H9 (cell line): Measurements from ENCODE around the gene PYGB. TPM values are rescaled to one million over a fixed set of nuclear protein-coding genes. Genes with fewer than 3 reads are reported as not detected.

ENCODE experiments used
- DNase-seq: peaks from one replicate; pipeline ENCODE4 v3.0.0-alpha.2; 2017
- H2AFZ ChIP-seq: one replicate; pipeline ENCODE4 v1.6.1; 2013; ENCODE audit warnings: mild to moderate bottlenecking, low read length, control low read depth, moderate library complexity
- H2AK5ac ChIP-seq: 2 replicates; pipeline ENCODE4 v1.6.1; 2013; ENCODE audit warnings: low read length, control low read depth, mixed read lengths; ENCODE audit not compliant: insufficient read length
- H2BK120ac ChIP-seq: one replicate; pipeline ENCODE4 v1.6.1; 2013; ENCODE audit warnings: low read depth, mild to moderate bottlenecking, low read length, control low read depth, inconsistent platforms; ENCODE audit not compliant: poor library complexity, severe bottlenecking
- H2BK12ac ChIP-seq: 2 replicates; pipeline ENCODE4 v1.6.1; 2013; ENCODE audit warnings: low read length, control low read depth, mixed read lengths, low read depth; ENCODE audit not compliant: insufficient read length
- H2BK15ac ChIP-seq: 2 replicates; pipeline ENCODE4 v1.6.1; 2013; ENCODE audit warnings: low read depth, low read length, control low read depth
- H2BK20ac ChIP-seq: one replicate; pipeline ENCODE4 v1.6.1; 2013; ENCODE audit warnings: low read depth, mild to moderate bottlenecking, low read length, control low read depth, inconsistent platforms; ENCODE audit not compliant: poor library complexity, severe bottlenecking
- H2BK5ac ChIP-seq: 2 replicates; pipeline ENCODE4 v1.6.1; 2013; ENCODE audit warnings: low read length, control low read depth, mixed read lengths; ENCODE audit not compliant: insufficient read length
- H3K14ac ChIP-seq: 2 replicates; pipeline ENCODE4 v1.6.1; 2013; ENCODE audit warnings: low read length, control low read depth; ENCODE audit not compliant: insufficient read depth
- H3K18ac ChIP-seq: 2 replicates; pipeline ENCODE4 v1.6.1; 2013; ENCODE audit warnings: low read depth, mild to moderate bottlenecking, mixed read lengths, low read length, control low read depth; ENCODE audit not compliant: insufficient read length
- H3K23ac ChIP-seq: 2 replicates; pipeline ENCODE4 v1.6.1; 2013; ENCODE audit warnings: low read length, control low read depth, mixed read lengths, low read depth; ENCODE audit not compliant: insufficient read length
- H3K23me2 ChIP-seq: 2 replicates; pipeline ENCODE4 v1.6.1; 2013; ENCODE audit warnings: low read depth, mild to moderate bottlenecking, mixed read lengths, low read length, control low read depth; ENCODE audit not compliant: insufficient read length, poor library complexity, severe bottlenecking
- H3K27ac ChIP-seq: 2 replicates; pipeline ENCODE4 v1.5.1; 2013; ENCODE audit warnings: low read length, control low read depth, mixed read lengths, low read depth; ENCODE audit not compliant: insufficient read length
- H3K27me3 ChIP-seq: 2 replicates; pipeline ENCODE4 v1.6.1; 2013; ENCODE audit warnings: low read length, control low read depth, inconsistent platforms; ENCODE audit not compliant: insufficient read depth
- H3K4ac ChIP-seq: 2 replicates; pipeline ENCODE4 v1.6.1; 2013; ENCODE audit warnings: low read depth, mild to moderate bottlenecking, control low read depth, inconsistent platforms, low read length, moderate library complexity
- H3K4me1 ChIP-seq: 2 replicates; pipeline ENCODE4 v1.6.1; 2013; ENCODE audit warnings: low read length, control low read depth, inconsistent platforms; ENCODE audit not compliant: insufficient read depth
- H3K4me2 ChIP-seq: 2 replicates; pipeline ENCODE4 v1.6.1; 2013; ENCODE audit warnings: low read length, control low read depth, mixed read lengths; ENCODE audit not compliant: insufficient read length, insufficient read depth
- H3K56ac ChIP-seq: 2 replicates; pipeline ENCODE4 v1.6.1; 2013; ENCODE audit warnings: low read depth, mild to moderate bottlenecking, mixed read lengths, low read length, control low read depth; ENCODE audit not compliant: insufficient read length
- H3K79me1 ChIP-seq: 2 replicates; pipeline ENCODE4 v1.6.1; 2013; ENCODE audit warnings: low read depth, mild to moderate bottlenecking, moderate library complexity, low read length, control low read depth, inconsistent platforms; ENCODE audit not compliant: insufficient read depth, poor library complexity, severe bottlenecking
- H3K79me2 ChIP-seq: 2 replicates; pipeline ENCODE4 v1.6.1; 2013; ENCODE audit warnings: low read length, control low read depth, inconsistent platforms; ENCODE audit not compliant: insufficient read depth
- H3K9ac ChIP-seq: 2 replicates; pipeline ENCODE4 v1.6.1; 2013; ENCODE audit warnings: low read length, control low read depth, mixed read lengths; ENCODE audit not compliant: insufficient read length; ENCODE audit errors: extremely low read depth
- H3K9me3 ChIP-seq: one replicate; pipeline ENCODE4 v1.6.1; 2013; ENCODE audit warnings: low read depth, low read length, inconsistent platforms; ENCODE audit not compliant: control insufficient read depth
- H3T11ph ChIP-seq: one replicate; pipeline ENCODE4 v1.6.1; 2013; ENCODE audit warnings: mild to moderate bottlenecking, low read length, control low read depth, inconsistent platforms
- H4K20me1 ChIP-seq: one replicate; pipeline ENCODE4 v1.6.1; 2013; ENCODE audit not compliant: control insufficient read depth, insufficient read length, insufficient read depth
- H4K5ac ChIP-seq: 2 replicates; pipeline ENCODE4 v1.6.1; 2013; ENCODE audit warnings: low read depth, mild to moderate bottlenecking, mixed read lengths, low read length, control low read depth; ENCODE audit not compliant: insufficient read length
- H4K8ac ChIP-seq: replicated peaks from 2 replicates; pipeline ENCODE4 v1.6.1; 2013; ENCODE audit warnings: low read length, control low read depth, mixed read lengths, low read depth; ENCODE audit not compliant: insufficient read length
- H4K91ac ChIP-seq: 2 replicates; pipeline ENCODE4 v1.6.1; 2013; ENCODE audit warnings: low read depth, mild to moderate bottlenecking, moderate library complexity, mixed read lengths, low read length, control low read depth; ENCODE audit not compliant: insufficient read length
- H3K27ac Mint-ChIP-seq, 3 experiments: 2 replicates in 2 of 3; 3 replicates in 1 of 3; pipeline ENCODE4 v1.8.0; 2020 to 2021; ENCODE audit warnings: mixed read lengths in 3 of 3, mild to moderate bottlenecking in 1 of 3, moderate library complexity in 1 of 3
- H3K27me3 Mint-ChIP-seq: 2 replicates; pipeline ENCODE4 v1.8.0; 2021; ENCODE audit warnings: low read depth, mild to moderate bottlenecking, moderate library complexity, mixed read lengths
- H3K36me3 Mint-ChIP-seq, 3 experiments: 2 replicates in 2 of 3; 3 replicates in 1 of 3; pipeline ENCODE4 v1.8.0; 2020 to 2021; ENCODE audit warnings: low read depth in 3 of 3, mixed read lengths in 3 of 3; ENCODE audit not compliant: insufficient read depth in 1 of 3
- H3K4me1 Mint-ChIP-seq, 2 experiments: 2 replicates each; pipeline ENCODE4 v1.8.0; 2020; ENCODE audit warnings: mixed read lengths in 2 of 2
- H3K4me3 Mint-ChIP-seq, 2 experiments: 2 replicates in 1 of 2; 3 replicates in 1 of 2; pipeline ENCODE4 v1.8.0; 2020 to 2021; ENCODE audit warnings: mild to moderate bottlenecking in 2 of 2, mixed read lengths in 2 of 2, moderate library complexity in 1 of 2
- H3K9me3 Mint-ChIP-seq, 2 experiments: 2 replicates in 1 of 2; 3 replicates in 1 of 2; pipeline ENCODE4 v1.8.0; 2020; ENCODE audit warnings: mild to moderate bottlenecking in 2 of 2, mixed read lengths in 2 of 2, moderate library complexity in 1 of 2
- CTCF ChIP-seq: fragments of 200-600 bp; sonication (generic); conservative IDR thresholded peaks from 3 replicates; pipeline ENCODE4 v1.8.0; 2021; ENCODE audit warnings: antibody characterized with exemption, mild to moderate bottlenecking
- WGBS: extraction: QIAGEN DNeasy Blood & Tissue Kit; methylation state at CpG from one replicate; pipeline ENCODE4 v1.1.7; 2013; ENCODE audit warnings: missing lambda C conversion rate, low lambda C conversion rate, mixed read lengths; ENCODE audit not compliant: insufficient read length; ENCODE audit errors: extremely low coverage; 5-methylcytosine and 5-hydroxymethylcytosine counted together
- total RNA-seq: library from RNA; stranded (reverse); gene quantifications from 2 replicates; pipeline ENCODE4 v1.2.1, GENCODE V29; 2021

PYGB gene
- total RNA-seq, 1 experiment from 2014 or later: 46.9 TPM

DNA sequence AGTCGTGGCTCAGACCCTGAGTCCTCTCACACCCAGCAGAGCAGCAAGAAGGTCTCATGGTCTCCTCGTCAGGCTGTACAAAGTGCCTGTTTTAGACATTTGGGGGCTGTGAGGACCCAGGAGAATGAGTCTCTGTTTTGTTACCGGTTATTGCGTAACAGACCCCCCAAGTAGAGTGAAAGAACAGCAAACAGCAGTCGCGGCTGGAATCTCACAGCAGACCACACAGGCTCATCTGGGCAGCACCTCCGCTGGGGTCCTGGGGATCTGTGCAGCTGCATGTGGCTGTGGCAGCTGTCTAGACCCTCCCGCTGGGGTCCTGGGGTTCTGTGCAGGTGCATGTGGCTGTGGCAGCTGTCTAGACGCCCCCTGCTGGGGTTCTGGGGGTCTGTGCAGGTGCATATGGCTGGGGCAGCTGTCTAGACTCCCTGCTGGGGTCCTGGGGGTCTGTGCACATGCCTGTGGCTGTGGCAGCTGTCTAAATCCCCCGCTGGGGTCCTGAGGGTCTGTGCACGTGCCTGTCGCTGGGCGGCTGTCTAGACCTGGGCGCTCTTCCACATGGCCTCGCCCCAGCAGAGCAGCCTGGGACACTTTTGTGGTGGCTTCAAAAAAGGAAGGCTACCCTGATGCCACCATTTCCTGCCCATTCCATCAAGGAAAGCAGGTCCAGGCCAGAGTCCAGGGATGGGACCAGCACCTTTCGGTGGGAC lies 27.7 kb upstream of the PYGB start:
- peak; percentile 47; the same call in 2 of the 3 replicates for TF ChIP-seq CTCF
- H4K8ac ChIP-seq: no peak overlapping the region
- no peak overlapping the region for H2AK5ac ChIP-seq
- H3K4me1 ChIP-seq: no peaks in the 10 kb centered on the region
- H3K4me2 ChIP-seq: no peak overlapping the region
- H3K27me3 ChIP-seq: no peaks in the 10 kb centered on the region
- no peak overlapping the region for H4K5ac ChIP-seq
- no peaks in the 10 kb centered on the region for H3K23me2 ChIP-seq
- Mint-ChIP-seq H3K4me1 (peaks cover 13 to 15% of the 10 kb centered on the region in 2 experiments), H3K9me3 (no peaks in the 10 kb centered on the region), H3K36me3 (peaks cover 5 to 47% (median 17%) of the 10 kb centered on the region in 3 experiments; a peak in 6 of 7 replicates), H3K27ac (peak overlapping the region in 2 of 3 experiments; percentile 37 to 65; a peak in 2 of 7 replicates), H3K4me3 (no peak overlapping the region), H3K27me3 (no peaks in the 10 kb centered on the region)
- no peak overlapping the region for H2BK5ac ChIP-seq
- H2BK120ac ChIP-seq: no peak overlapping the region
- WGBS: no CpG with 5 or more reads among the region's 16 CpGs
- H3K56ac ChIP-seq: no peak overlapping the region
- H2BK20ac ChIP-seq: no peak overlapping the region
- no peaks in the 10 kb centered on the region for H3K79me1 ChIP-seq
- no peak overlapping the region for H3K9ac ChIP-seq
- no peaks in the 10 kb centered on the region for H3K9me3 ChIP-seq
- no peak overlapping the region for H3K4ac ChIP-seq
- H2BK15ac ChIP-seq: no peak overlapping the region
- no peak overlapping the region; the same call in 1 of the 2 replicates for H3K14ac ChIP-seq
- no peak overlapping the region for H3K23ac ChIP-seq
- H3K18ac ChIP-seq: no peak overlapping the region
- no peak overlapping the region for H2AFZ ChIP-seq
- no peak overlapping the region for H3T11ph ChIP-seq
- no peaks in the 10 kb centered on the region for H3K79me2 ChIP-seq
- H4K91ac ChIP-seq: no peak overlapping the region
- no peak overlapping the region for H2BK12ac ChIP-seq
- H4K20me1 ChIP-seq: no peaks in the 10 kb centered on the region
- DNase-seq: no peak
- H3K27ac ChIP-seq: no peak overlapping the region
